Stimulated activated CD8-positive, alpha-beta memory T cell treated with anti-CD3 and anti-CD28 coated beads, Interleukin-12 subunit alpha, Interleukin-12 subunit beta, amount 100 ng/mL, for 1 hour (primary cell): ENCODE results near the gene DNAAF8.

Source experiments
- DNase-seq: peaks from one replicate; pipeline ENCODE4 v3.0.0-alpha.2; 2020; ENCODE audit warnings: low read depth

The DNAAF8 gene

GRCh38 chr16:4734063-4734729 lies at the start of gene DNAAF8, which contains the start of gene ANKS3:
Gene DNAAF8, plus strand, starts transcription at chr16:4734537. Its CDS starts 1,978 bp downstream, at chr16:4736515.
Gene ANKS3, minus strand, starts transcription at chr16:4734271. Its CDS starts 4,122 bp downstream, at chr16:4730149.
- peak; percentile 62 for DNase-seq

GRCh38 chr16:4684763-4685162 lies 49.6 kb upstream of the DNAAF8 start:
- DNase-seq = no peak

GRCh38 chr16:4685292-4685691 lies 49.0 kb upstream of the DNAAF8 start:
- DNase-seq = no peak

GRCh38 chr16:4685776-4686496 lies 48.4 kb upstream of the DNAAF8 start:
- no peak for DNase-seq

GRCh38 chr16:4686497-4687210 lies 47.7 kb upstream of the DNAAF8 start:
- DNase-seq = no peak

DNA sequence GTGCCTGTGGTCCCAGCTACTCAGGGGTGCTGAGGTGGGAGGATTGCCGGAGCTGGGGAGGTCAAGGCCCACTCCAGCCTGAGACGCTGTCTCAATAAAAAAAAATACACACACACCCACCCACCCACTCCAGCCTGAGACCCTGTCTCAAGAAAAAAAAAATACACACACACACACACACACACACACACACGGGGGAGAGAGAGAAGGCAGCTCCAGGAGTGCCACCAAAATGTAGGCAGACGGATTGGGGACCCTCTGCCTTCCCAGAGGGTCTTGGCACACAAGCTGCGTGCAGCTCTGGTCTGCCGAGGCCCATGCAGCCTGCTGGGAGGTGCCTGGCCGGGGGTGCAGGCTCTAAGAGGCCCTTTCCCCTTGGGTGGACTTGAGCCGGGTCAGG lies 46.9 kb upstream of the DNAAF8 start:
- DNase-seq = no peak

DNA sequence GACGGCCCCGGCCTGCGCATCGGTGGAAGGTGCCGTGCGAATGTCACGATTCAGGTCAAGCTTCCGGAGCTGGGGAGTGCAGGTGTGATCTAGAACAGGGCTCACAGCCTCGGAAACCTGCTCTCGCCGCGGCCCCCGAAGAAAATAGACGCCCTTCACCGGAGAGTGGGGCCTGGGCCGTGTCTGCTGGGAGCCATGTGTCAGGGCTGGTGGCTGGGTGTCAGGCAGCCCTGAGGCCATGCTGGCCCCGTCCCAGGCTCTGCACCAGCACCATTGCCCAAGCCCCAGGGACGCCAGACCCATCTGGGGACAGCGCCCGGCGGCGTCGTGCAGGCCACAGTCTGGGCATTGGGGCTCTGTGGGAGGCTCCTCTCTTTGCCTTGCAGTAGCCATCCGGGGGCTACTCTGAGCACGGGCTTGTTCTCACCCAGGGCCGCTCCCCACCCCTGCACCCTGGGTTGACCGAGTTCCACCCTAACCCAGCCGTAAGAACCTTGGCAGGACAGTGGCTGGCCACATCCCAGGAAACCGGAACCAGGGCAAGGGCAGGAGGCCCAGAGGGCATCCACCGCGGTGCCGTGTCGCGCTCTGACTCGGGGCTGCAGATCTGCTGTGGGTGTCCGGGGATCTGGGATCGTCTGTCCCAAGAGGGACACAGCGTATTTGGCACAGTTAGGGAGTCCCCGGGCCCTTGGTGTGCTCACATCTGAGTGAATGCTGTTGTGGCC lies 46.2 kb upstream of the DNAAF8 start:
- no peak for DNase-seq

GRCh38 chr16:4688674-4689045 lies 45.7 kb upstream of the DNAAF8 start:
- no peak for DNase-seq

DNA sequence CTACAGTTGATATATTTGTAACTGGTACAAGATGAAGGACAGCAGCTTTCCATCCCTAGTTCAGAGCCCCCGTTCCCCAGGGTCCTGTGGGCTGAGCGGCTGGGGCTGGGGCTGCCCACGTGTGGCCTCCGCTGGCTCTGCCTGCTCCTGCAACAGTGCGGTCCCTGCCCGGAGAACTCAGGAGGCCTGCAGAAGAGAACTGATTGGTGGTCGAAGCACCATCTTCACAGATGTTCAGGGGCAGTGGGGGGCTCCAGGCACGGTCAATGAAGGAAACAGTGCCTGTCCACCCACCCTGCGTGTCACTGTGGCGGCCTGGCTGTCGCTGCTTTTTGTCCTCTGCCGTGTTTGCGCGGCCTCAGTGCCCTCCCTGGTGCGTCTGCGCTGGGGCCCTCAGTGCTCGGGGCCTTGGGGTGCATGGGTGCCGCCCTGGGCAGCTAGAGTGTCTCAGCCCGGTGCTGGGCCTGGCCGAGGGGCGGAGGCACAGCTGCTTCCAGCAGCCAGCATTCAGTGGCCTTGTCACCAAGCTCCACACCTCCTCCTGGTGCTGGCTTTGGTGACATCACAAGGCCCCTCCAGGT lies 45.2 kb upstream of the DNAAF8 start:
- no peak for DNase-seq

DNA sequence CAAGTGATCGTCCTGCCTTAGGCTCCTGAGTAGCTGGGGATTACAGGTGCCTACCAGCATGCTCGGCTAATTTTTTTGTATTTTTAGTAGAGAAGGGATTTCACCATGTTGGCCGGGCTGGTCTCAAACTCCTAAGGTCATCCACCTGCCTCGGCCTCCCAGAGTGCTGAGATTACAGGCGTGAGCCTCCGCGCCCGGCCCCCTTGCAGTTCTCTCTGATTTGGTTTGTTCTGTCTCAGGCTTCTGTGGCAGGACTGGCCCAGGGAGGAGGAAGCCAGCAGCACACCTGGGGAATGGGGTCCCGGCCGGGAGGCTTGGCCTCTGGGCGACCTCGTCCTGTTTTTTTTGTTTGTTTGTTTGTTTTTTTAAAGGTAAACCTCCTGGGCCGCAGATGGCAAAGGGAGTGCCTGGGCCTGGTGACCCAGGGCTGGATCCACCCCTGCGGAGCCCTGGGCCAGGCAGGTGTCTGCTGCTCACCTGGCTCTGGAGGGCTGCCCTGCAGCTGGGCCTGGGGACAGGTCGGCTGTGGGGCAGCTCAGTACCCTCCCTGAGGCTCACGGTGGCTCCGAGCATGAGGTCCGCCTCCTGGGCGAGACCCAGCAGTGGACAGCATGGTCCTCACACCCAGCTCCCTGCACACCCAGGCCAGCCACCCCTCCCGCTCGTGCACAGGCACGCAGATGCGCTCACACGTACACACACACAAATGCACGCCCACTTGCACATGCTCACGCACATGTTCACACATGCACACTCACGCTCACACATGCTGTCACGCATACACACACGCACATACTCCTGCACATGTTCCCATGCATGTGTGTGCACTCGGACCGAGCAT lies 44.3 kb upstream of the DNAAF8 start:
- DNase-seq = no peak

- DNase-seq = no peak
Measured at GRCh38 chr16:4690946-4691665, 43.2 kb upstream of the DNAAF8 start.

GRCh38 chr16:4691666-4692412 lies 42.5 kb upstream of the DNAAF8 start:
- no peak for DNase-seq

DNA sequence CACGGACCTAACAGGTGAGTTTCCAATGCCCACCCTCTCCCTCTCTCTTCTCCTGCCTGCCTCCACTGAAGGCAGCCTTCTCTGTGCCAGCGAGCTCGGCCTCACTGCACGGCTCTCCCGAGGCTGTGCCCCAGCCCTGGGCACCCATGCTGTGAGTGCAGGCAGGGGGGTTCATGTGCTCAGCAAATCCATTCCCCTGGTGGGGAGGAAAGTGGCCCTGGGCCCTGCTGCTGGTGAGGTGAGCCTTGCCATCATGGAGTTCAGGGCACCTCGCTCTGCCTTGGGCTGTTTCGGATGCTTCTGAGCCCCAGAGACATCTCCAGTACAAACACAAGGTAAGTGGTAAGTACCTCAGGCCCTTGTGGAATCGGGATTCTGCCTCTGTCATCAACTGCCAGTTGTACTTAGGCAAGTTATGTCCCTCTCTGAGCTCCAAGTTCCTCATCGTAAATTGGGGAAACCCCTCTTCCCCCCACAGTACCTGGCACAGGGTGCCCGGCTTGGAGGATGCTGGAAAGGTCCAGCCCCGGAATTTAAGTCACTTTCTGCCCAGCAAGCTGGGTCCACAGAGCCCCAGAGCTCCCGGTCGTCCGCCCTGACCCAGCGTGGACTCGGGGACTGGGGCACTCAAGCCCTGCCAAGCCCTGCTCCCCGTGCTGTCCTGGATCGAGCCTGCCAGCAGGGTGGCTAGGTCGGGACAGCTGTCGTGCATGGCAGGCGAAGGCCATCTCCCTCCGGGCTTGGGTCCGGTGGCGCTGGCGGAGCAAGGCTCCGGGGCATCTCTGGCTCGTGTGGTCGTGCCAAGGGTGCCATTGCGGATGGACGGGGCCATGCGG lies 41.7 kb upstream of the DNAAF8 start:
- DNase-seq = no peak

DNA sequence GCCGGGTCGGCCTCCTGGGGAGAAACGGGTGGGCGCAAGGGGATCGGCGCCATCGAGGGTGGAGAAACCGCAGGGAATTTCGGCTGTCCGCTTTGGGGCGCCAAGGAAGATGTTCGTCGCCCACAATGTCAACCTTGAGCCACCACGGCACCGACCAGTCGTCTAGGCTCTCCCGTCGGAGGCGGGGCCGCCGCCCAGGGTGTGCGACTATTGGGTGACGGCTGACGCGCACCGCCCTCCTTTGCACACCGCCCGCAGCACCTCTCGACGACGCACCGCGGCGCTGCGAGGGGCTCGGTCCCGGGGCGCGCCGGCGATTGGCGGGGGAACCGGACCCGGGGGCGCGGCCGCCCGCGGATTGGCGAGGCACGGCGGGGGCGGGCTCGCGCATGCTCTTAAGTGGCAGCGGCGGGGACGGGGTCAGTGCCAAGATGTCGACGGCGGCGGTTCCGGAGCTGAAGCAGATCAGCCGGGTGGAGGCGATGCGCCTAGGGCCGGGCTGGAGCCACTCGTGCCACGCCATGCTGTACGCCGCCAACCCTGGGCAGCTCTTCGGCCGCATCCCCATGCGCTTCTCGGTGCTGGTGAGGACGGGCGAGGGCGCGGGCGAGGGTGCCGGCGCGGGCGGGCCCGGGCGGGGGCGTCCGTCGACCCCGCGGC lies 40.9 kb upstream of the DNAAF8 start, which contains the start of gene NUDT16L1:
Gene NUDT16L1 (plus strand): TSS at position 267 of the 660 bp plus-strand sequence. CDS start 165 bp downstream, at position 432.
- peak; percentile 91 for DNase-seq

DNA sequence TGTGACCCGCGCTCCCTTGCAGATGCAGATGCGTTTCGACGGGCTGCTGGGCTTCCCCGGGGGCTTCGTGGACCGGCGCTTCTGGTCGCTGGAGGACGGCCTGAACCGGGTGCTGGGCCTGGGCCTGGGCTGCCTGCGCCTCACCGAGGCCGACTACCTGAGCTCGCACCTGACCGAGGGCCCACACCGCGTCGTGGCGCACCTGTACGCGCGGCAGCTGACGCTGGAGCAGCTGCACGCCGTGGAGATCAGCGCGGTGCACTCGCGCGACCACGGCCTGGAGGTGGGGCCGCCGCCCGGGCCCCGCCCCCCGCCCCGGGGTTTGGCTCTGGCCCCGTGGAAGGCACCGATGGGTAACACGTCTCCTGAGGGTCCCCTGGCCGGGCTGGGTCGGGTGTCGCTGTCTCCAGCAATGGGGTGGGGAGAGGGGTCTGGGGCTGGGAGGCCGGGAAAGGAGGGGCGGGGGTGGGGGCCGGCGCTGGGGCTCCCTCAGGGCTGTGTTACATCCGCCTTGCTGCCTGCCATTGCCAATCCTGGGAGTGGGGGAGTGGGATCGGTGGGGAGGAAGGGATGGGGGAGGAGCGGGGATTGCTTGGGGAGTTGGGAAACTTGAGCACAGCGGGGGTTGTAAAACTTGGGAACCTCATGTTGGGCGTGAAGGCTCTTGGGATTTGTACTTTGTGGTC lies 40.2 kb upstream of the DNAAF8 start:
- DNase-seq = no peak

DNA sequence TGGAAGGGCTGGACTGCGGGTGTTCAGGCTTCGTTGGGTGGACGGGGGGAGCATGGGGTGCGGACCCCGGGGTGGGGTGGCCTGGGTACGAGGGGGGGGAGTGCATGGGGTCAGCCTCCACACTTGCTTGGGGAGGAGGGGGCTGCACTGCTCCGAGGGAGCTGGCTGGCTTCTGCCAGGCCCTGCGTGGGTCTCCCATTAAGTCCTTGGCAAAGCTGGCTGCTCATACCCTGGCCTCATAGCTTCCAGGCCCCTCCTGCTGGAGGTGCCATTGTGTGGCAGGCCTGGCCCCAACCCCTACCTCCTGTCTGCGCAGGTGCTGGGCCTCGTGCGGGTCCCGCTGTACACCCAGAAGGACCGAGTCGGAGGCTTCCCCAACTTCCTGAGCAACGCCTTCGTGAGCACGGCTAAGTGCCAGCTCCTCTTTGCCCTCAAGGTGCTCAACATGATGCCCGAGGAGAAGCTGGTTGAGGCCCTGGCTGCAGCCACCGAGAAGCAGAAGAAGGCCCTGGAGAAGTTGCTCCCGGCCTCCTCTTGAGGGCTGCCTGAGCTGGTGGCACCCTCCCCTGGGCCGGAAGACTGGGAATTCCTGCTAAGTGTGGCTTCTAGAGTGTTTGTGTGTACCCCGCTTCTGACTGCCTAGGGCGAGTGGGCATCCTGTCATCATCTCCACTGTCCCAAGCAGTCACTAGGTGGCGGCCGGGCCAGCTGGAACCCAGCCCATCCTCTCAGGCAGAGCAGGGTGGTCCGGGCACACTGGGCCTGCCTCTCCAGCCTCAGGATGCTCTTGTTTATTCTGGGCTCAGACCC lies 39.5 kb upstream of the DNAAF8 start:
- no peak for DNase-seq
